SK-N-SH (cell line): ENCODE measurements around the gene NCK1. TPM values are rescaled to one million over a fixed set of nuclear protein-coding genes. Genes with fewer than 3 reads are reported as not detected.

ENCODE experiments used
- CTCF ChIA-PET: fragments of 300-600, 350-600 bp; formaldehyde crosslinking; extraction: SDS; loops from one replicate; lab custom pipeline; 2021; lab: Yijun Ruan, JAX
- POLR2A ChIA-PET: fragments of 350-600 bp; sonication (Branson Sonifier 250); formaldehyde crosslinking; extraction: SDS; loops from one replicate; lab custom pipeline; 2020; ENCODE audit warnings: antibody characterized with exemption, inconsistent platforms; lab: Yijun Ruan, JAX
- DNase-seq: peaks from one replicate; pipeline ENCODE4 v3.0.0; 2012
- H2AFZ ChIP-seq: fragments of 200-600 bp; sonication (generic); 2 replicates; pipeline ENCODE4 v1.8.1; 2016; ENCODE audit warnings: antibody characterized with exemption, mild to moderate bottlenecking, low read depth
- H3F3A ChIP-seq: fragments of 200-600 bp; sonication (generic); replicated peaks from 2 replicates; pipeline ENCODE3; 2016; ENCODE audit warnings: antibody characterized with exemption, mild to moderate bottlenecking; ENCODE audit not compliant: insufficient read depth
- H3K27ac ChIP-seq, 2 experiments: fragments of 200-500 bp in 1 of 2; fragments of 200-600 bp in 1 of 2; sonication (Bioruptor generic) in 1 of 2; sonication (generic), shearing (Covaris generic) in 1 of 2; 2 replicates each; pipeline versions ENCODE4 v1.5.1 to v1.6.1; 2014 to 2016; ENCODE audit warnings: low read depth in 2 of 2, inconsistent platforms in 1 of 2, low read length in 1 of 2, mild to moderate bottlenecking in 1 of 2, mixed read lengths in 1 of 2
- H3K27me3 ChIP-seq: fragments of 200-600 bp; sonication (generic), shearing (Covaris generic); 2 replicates; pipeline ENCODE4 v1.6.1; 2016; ENCODE audit warnings: mixed run types; ENCODE audit not compliant: insufficient read depth
- H3K36me3 ChIP-seq, 2 experiments: fragments of 200-500 bp in 1 of 2; fragments of 200-600 bp in 1 of 2; sonication (Bioruptor generic) in 1 of 2; sonication (generic) in 1 of 2; replicated peaks in 1 of 2; 2 replicates each; pipeline versions ENCODE3 to v1.5.1; 2014 to 2016; ENCODE audit warnings: low read length in 1 of 2, mild to moderate bottlenecking in 1 of 2; ENCODE audit not compliant: insufficient read depth in 2 of 2, control insufficient read depth in 1 of 2
- H3K4me1 ChIP-seq, 2 experiments: fragments of 200-500 bp in 1 of 2; fragments of 200-600 bp in 1 of 2; sonication (Bioruptor generic) in 1 of 2; sonication (generic), shearing (Covaris generic) in 1 of 2; 2 replicates each; pipeline versions ENCODE4 v1.5.1 to v1.6.1; 2014 to 2016; ENCODE audit warnings: low read depth in 1 of 2, low read length in 1 of 2, mixed run types in 1 of 2; ENCODE audit not compliant: insufficient read depth in 2 of 2, control insufficient read depth in 1 of 2
- H3K4me2 ChIP-seq: fragments of 200-600 bp; sonication (generic), shearing (Covaris generic); 2 replicates; pipeline ENCODE4 v1.6.1; 2017; ENCODE audit warnings: mixed run types
- H3K4me3 ChIP-seq, 2 experiments: fragments of 200-500 bp in 1 of 2; fragments of 200-600 bp in 1 of 2; sonication (Bioruptor generic) in 1 of 2; sonication (generic), shearing (Covaris generic) in 1 of 2; 2 replicates each; pipeline versions ENCODE4 v1.5.1 to v1.8.1; 2014 to 2016; ENCODE audit warnings: low read depth in 2 of 2, inconsistent platforms in 1 of 2, low read length in 1 of 2, mild to moderate bottlenecking in 1 of 2, mixed read lengths in 1 of 2, moderate library complexity in 1 of 2
- H3K79me2 ChIP-seq: fragments of 200-600 bp; sonication (generic); 2 replicates; pipeline ENCODE4 v1.8.1; 2017; ENCODE audit warnings: mild to moderate bottlenecking; ENCODE audit not compliant: insufficient read depth
- H3K9ac ChIP-seq: fragments of 200-600 bp; sonication (generic); 2 replicates; pipeline ENCODE4 v1.6.1; 2017; ENCODE audit warnings: mixed run types
- H3K9me2 ChIP-seq: fragments of 200-600 bp; sonication (generic); 2 replicates; pipeline ENCODE4 v1.6.1; 2017; ENCODE audit warnings: mixed run types
- H3K9me3 ChIP-seq: fragments of 200-600 bp; sonication (generic); 2 replicates; pipeline ENCODE4 v1.6.1; 2017; ENCODE audit warnings: mixed run types, mild to moderate bottlenecking, moderate library complexity
- H4K20me1 ChIP-seq: fragments of 200-600 bp; sonication (generic); 2 replicates; pipeline ENCODE4 v1.6.1; 2017; ENCODE audit warnings: mild to moderate bottlenecking, mixed run types; ENCODE audit not compliant: insufficient read depth
- CHD2 ChIP-seq: fragments of 150-350 bp; IDR thresholded peaks from 2 replicates; pipeline ENCODE4 v1.6.1; 2018; ENCODE audit warnings: low read length; ENCODE audit not compliant: partially characterized antibody
- ELF1 ChIP-seq: IDR thresholded peaks from 2 replicates; pipeline ENCODE4 v1.4.0; 2012
- EZH2phosphoT487 ChIP-seq: fragments of 200-600 bp; sonication (generic); IDR thresholded peaks from 2 replicates; pipeline ENCODE4 v1.6.1; 2017; ENCODE audit warnings: low read depth, mixed run types, mild to moderate bottlenecking, antibody characterized with exemption, moderate library complexity, borderline replicate concordance
- FOSL2 ChIP-seq: IDR thresholded peaks from 2 replicates; pipeline ENCODE4 v1.4.0; 2012; ENCODE audit warnings: low read depth, mild to moderate bottlenecking, moderate library complexity, borderline replicate concordance
- GATA2 ChIP-seq: sonication (generic); formaldehyde crosslinking; IDR thresholded peaks from 2 replicates; pipeline ENCODE4 v1.5.0; 2020; ENCODE audit warnings: mild to moderate bottlenecking, missing genetic modification reagents
- MXI1 ChIP-seq: IDR thresholded peaks from 2 replicates; pipeline ENCODE4 v1.6.1; 2012; ENCODE audit warnings: mild to moderate bottlenecking, low read depth, low read length, improper control_type of control experiment
- NFIC ChIP-seq: IDR thresholded peaks from 2 replicates; pipeline ENCODE4 v1.4.0; 2012; ENCODE audit warnings: borderline replicate concordance
- POLR2AphosphoS5 ChIP-seq: IDR thresholded peaks from 2 replicates; pipeline ENCODE4 v1.6.1; 2012; ENCODE audit warnings: low read depth, low read length
- RAD21 ChIP-seq: IDR thresholded peaks from 2 replicates; pipeline ENCODE4 v1.6.1; 2012; ENCODE audit warnings: mild to moderate bottlenecking, low read length
- RCOR1 ChIP-seq: fragments of 150-350 bp; IDR thresholded peaks from 2 replicates; pipeline ENCODE4 v1.6.1; 2017; ENCODE audit warnings: antibody characterized with exemption, low read length
- RFX5 ChIP-seq: IDR thresholded peaks from 2 replicates; pipeline ENCODE4 v1.6.1; 2012; ENCODE audit warnings: mild to moderate bottlenecking, improper control_type of control experiment, low read length
- RXRA ChIP-seq: IDR thresholded peaks from 2 replicates; pipeline ENCODE4 v1.4.0; 2012; ENCODE audit warnings: low read depth, mild to moderate bottlenecking, borderline replicate concordance
- SIN3A ChIP-seq: IDR thresholded peaks from 2 replicates; pipeline ENCODE4 v1.6.1; 2012; ENCODE audit warnings: low read depth, mild to moderate bottlenecking, low read length, moderate library complexity, borderline replicate concordance
- TCF12 ChIP-seq: IDR thresholded peaks from 2 replicates; pipeline ENCODE4 v1.4.0; 2012
- WGBS: methylation state at CpG from one replicate; pipeline ENCODE4 v1.1.6; 2017; ENCODE audit warnings: low lambda C conversion rate; 5-methylcytosine and 5-hydroxymethylcytosine counted together
- polyA plus RNA-seq, 3 experiments: library from polyadenylated mRNA; depleted of rRNA; stranded (reverse); fragments of >200 nt; gene quantifications; 2 replicates each; pipeline ENCODE4 v1.2.3, GENCODE V29; 2012
- TF ChIP-seq, protein P1 (sequence below): fragments of 200-600 bp; sonication (generic); IDR thresholded peaks from 2 replicates; pipeline ENCODE4 v1.6.1; 2017; ENCODE audit warnings: antibody characterized with exemption, mild to moderate bottlenecking, moderate library complexity
- TF ChIP-seq, protein P2 (sequence below): IDR thresholded peaks from 2 replicates; pipeline ENCODE4 v1.4.0; 2012; ENCODE audit warnings: low read depth, borderline replicate concordance
- TF ChIP-seq, protein P3 (sequence below): IDR thresholded peaks from 2 replicates; pipeline ENCODE4 v1.4.0; 2012; ENCODE audit warnings: low read depth
- TF ChIP-seq, protein P4 (sequence below): fragments of 150-350 bp; IDR thresholded peaks from 2 replicates; pipeline ENCODE4 v1.6.1; 2017; ENCODE audit warnings: antibody characterized with exemption, low read length, low read depth, borderline replicate concordance

Gene NCK1
- polyA plus RNA-seq, 1 of the 3 experiments (the other 2 are of a cell fraction) = 16.2 TPM

DNA sequence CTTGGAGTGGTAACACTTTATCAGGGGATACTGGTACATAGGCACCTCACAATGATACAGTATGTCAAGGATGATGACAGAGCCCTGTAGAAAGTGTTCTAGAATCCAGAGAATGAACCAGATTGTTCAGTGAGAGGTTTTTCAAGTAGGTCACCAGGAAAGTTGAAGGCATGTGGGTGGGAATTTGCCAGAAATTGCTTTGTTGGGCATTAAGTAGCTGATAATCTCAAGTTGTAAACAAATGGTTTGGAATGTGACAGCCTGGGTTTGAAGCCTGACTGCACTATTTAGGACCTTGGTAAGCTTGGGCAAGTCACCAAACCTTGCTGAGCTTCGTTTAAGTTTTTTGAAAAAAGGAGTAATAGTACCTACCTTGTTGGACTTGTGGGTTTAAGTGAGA is 30.5 kb upstream of the NCK1 start:
- Histone ChIP-seq H3K27ac (no peak overlapping the region), H3K79me2 (peaks cover 91% of the 10 kb centered on the region), H3K27me3 (no peaks in the 10 kb centered on the region), H2AFZ (no peak overlapping the region), H3F3A (no peaks in the 10 kb centered on the region), H3K4me3 (no peak overlapping the region), H4K20me1 (0 out of 2 replicates have a peak, but pooled peaks cover 5% of the 10 kb centered on the region), H3K9me3 (no peaks in the 10 kb centered on the region), H3K36me3 (no peaks in the 10 kb centered on the region), H3K4me1 (peaks cover 3 to 19% of the 10 kb centered on the region in 2 experiments; a peak in 3 of 4 replicates), H3K9me2 (no peaks in the 10 kb centered on the region), H3K4me2 (no peak overlapping the region), H3K9ac (no peak overlapping the region)
- POLR2A ChIA-PET = no interaction called here
- CTCF ChIA-PET = interaction anchor here (0.7 to 1.0 kb wide), 3 partner anchors 10 to 440 kb away, joined by 3 to 5 read pairs (median 4); partner anchors contain the start of gene STAG1
- TF ChIP-seq, protein P1, sequence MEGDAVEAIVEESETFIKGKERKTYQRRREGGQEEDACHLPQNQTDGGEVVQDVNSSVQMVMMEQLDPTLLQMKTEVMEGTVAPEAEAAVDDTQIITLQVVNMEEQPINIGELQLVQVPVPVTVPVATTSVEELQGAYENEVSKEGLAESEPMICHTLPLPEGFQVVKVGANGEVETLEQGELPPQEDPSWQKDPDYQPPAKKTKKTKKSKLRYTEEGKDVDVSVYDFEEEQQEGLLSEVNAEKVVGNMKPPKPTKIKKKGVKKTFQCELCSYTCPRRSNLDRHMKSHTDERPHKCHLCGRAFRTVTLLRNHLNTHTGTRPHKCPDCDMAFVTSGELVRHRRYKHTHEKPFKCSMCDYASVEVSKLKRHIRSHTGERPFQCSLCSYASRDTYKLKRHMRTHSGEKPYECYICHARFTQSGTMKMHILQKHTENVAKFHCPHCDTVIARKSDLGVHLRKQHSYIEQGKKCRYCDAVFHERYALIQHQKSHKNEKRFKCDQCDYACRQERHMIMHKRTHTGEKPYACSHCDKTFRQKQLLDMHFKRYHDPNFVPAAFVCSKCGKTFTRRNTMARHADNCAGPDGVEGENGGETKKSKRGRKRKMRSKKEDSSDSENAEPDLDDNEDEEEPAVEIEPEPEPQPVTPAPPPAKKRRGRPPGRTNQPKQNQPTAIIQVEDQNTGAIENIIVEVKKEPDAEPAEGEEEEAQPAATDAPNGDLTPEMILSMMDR = no peak
- TF ChIP-seq GATA2 (CRISPR knock-in tag) (no peak), EZH2phosphoT487 (no peak), RAD21 (no peak), SIN3A (no peak), TCF12 (no peak), FOSL2 (no peak), RXRA (no peak), NFIC (no peak), CHD2 (no peak), RFX5 (no peak), RCOR1 (no peak), POLR2AphosphoS5 (no peak), MXI1 (no peak), ELF1 (no peak)
- TF ChIP-seq, protein P2, sequence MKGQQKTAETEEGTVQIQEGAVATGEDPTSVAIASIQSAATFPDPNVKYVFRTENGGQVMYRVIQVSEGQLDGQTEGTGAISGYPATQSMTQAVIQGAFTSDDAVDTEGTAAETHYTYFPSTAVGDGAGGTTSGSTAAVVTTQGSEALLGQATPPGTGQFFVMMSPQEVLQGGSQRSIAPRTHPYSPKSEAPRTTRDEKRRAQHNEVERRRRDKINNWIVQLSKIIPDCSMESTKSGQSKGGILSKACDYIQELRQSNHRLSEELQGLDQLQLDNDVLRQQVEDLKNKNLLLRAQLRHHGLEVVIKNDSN = no peak
- TF ChIP-seq, protein P3, sequence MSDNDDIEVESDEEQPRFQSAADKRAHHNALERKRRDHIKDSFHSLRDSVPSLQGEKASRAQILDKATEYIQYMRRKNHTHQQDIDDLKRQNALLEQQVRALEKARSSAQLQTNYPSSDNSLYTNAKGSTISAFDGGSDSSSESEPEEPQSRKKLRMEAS = no peak
- TF ChIP-seq, protein P4, sequence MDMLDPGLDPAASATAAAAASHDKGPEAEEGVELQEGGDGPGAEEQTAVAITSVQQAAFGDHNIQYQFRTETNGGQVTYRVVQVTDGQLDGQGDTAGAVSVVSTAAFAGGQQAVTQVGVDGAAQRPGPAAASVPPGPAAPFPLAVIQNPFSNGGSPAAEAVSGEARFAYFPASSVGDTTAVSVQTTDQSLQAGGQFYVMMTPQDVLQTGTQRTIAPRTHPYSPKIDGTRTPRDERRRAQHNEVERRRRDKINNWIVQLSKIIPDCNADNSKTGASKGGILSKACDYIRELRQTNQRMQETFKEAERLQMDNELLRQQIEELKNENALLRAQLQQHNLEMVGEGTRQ = no peak
- DNase-seq = no peak
- 82% methylated on average over 1 of the region's 1 CpG for WGBS
